ENCODE results near the gene ASB6.

GRCh38 chr9:129671519-129671918 is 29.6 kb upstream of the ASB6 start:
- no peak for TF ChIP-seq CTCF (IDR thresholded peaks at IDR 0.05)
- no peak for TF ChIP-seq POLR2A (IDR thresholded peaks at IDR 0.05)

All from body of pancreas (tissue), 4 donors.